ENCODE results near the gene ASS1.
"Not testable (repeated sequence)": the region's sequence is repeated elsewhere in the genome, so short reads cannot be mapped to it uniquely, and the experiment has no call there.

ASS1 gene

DNA sequence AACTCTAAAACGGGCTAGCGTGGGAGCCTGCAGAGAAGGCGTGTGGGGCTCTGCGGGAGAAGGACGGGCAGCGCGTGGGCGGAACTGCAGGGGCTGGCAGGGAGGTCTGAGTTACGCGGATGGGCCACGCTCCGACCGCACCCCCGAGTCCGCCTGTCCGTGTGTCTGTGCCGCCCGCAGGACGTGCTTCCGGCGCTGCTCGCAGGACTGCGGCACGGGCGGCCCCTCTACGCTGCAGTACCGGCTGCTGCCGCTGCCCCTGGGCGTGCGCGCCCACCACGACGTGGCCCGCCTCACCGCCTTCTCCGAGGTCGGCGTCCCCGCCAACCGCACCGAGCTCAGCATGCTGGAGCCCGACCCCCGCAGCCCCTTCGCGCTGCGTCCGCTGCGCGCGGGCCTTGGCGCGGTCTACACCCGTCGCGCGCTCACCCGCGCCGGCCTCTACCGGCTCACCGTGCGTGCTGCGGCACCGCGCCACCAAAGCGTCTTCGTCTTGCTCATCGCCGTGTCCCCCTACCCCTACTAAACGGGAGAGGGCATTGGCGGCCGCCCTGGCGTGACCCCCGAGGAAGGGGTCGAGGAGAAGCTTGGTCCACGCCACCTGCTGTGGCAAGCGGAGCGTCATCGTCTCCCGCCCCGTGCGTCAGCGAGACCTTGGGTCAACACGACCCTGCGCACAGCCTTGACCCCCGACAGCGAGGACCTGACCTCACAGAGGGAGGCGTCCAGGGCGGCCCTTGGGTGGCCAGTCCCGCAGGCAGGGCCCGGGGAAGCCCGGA is 11.4 kb upstream of the ASS1 start:
- Histone ChIP-seq H3K27me3 (ENCODE audit: control insufficient read depth, insufficient read depth, low read length) (peaks cover 2% of the 10 kb centered on the region; the same call in 1 of the 2 replicates), H3K36me3 (ENCODE audit: control insufficient read depth, insufficient read depth, low read length) (no peaks in the 10 kb centered on the region), H3K4me3 (ENCODE audit: low read length) (peak overlapping the region; percentile 25; the same call in 1 of the 2 replicates), H3K9me3 (ENCODE audit: control insufficient read depth, insufficient read depth, low read length) (no peaks in the 10 kb centered on the region), H3K27ac (ENCODE audit: low read length) (no peak overlapping the region), H3K4me1 (ENCODE audit: control insufficient read depth, insufficient read depth, low read length) (peaks cover 4% of the 10 kb centered on the region)
- no peak for DNase-seq (ENCODE audit: low read depth, low spot score)
- no CpG with 5 or more reads among the region's 92 CpGs for WGBS (ENCODE audit: insufficient coverage, insufficient read length)

DNA sequence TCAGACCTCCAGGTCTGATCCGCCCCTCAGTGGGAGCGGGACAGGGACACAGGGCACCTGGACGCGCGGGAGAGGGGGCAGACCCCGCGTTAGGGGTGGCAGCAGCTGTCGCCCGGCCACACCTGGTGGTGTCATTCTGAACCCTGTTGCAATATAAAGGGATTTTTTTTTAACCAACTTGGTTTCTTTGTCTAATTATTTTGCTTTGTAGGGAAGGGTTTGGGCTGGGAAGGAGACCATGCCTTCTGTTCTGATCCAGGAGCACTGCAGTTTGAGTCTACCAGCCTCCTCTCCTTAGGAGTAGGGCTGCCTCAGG is 10.9 kb upstream of the ASS1 start:
- H3K27me3 ChIP-seq (ENCODE audit: control insufficient read depth, insufficient read depth, low read length): peaks cover 2% of the 10 kb centered on the region; the same call in 1 of the 2 replicates
- WGBS (ENCODE audit: insufficient coverage, insufficient read length): no CpG with 5 or more reads among the region's 9 CpGs
- DNase-seq (ENCODE audit: low read depth, low spot score): no peak

DNA sequence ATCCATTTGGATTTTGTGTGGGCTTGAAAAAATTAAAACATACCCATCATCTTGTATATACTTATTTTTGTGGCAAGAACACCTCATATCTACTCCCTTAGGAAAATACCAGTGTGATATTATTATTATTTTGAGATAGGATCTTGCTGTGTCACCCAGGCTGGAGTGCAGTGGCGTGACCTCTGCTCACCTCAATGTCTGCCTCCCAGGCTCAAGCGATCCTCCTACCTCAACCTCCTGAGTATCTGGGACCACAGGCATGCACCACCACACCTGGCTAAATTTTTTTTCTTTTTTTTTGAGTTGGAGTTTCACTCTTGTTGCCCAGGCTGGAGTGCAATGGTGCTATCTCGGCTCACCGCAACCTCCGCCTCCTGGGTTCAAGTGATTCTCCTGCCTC is 10.1 kb upstream of the ASS1 start:
- H3K9me3 ChIP-seq (ENCODE audit: control insufficient read depth, insufficient read depth, low read length); H3K27ac ChIP-seq (ENCODE audit: low read length); H3K4me3 ChIP-seq (ENCODE audit: low read length); H3K27me3 ChIP-seq (ENCODE audit: control insufficient read depth, insufficient read depth, low read length); DNase-seq (ENCODE audit: low read depth, low spot score); H3K4me1 ChIP-seq (ENCODE audit: control insufficient read depth, insufficient read depth, low read length); H3K36me3 ChIP-seq (ENCODE audit: control insufficient read depth, insufficient read depth, low read length): not testable (repeated sequence)
- WGBS (ENCODE audit: insufficient coverage, insufficient read length): no CpG with 5 or more reads among the region's 5 CpGs

More for the DNA sequence above, 10.9 kb upstream of the ASS1 start:
- Histone ChIP-seq H3K36me3 (ENCODE audit: control insufficient read depth, insufficient read depth, low read length) (no peaks in the 10 kb centered on the region), H3K9me3 (ENCODE audit: control insufficient read depth, insufficient read depth, low read length) (no peaks in the 10 kb centered on the region), H3K4me1 (ENCODE audit: control insufficient read depth, insufficient read depth, low read length) (peaks cover 4% of the 10 kb centered on the region), H3K4me3 (ENCODE audit: low read length) (no peak overlapping the region), H3K27ac (ENCODE audit: low read length) (no peak overlapping the region)

DNA sequence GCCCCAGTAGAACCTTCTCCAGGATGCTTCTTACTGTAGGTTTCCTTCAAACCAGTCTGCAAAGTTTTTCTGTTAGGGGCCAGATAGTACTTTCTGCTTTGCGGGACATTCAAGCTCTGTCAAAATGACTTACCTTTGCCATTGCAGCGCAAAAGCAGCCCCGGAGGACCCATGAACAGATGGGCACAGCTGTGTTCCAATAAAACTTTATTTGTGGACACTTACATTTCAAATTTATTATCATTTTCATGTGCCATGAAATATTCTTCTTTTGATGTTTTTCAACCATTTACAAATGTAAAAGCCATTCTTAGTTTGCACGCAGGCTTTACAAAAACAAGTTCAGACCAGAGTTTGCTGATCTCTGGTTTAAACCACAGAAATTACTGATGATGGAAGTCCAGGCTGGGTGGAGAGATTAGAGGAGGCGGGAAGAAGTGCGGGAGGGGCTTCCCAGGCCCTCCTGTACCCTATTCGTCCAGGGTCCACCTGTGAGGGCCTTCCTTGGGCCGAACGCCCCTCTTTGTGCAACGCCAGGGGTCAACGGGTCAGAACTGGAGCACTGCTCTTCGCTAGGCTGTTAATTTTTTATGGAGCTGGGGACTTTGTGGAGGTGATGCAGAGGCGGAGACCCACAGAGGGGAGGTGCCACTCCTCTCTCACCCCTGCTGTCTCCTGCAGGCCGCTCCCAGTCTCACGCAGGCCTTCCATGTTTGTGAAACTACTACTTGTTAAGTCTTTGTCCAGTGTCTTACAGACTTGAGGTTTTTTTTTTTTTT is 7.6 kb upstream of the ASS1 start:
- H3K9me3 ChIP-seq (ENCODE audit: control insufficient read depth, insufficient read depth, low read length): no peaks in the 10 kb centered on the region
- WGBS (ENCODE audit: insufficient coverage, insufficient read length): no CpG with 5 or more reads among the region's 15 CpGs
- H3K4me1 ChIP-seq (ENCODE audit: control insufficient read depth, insufficient read depth, low read length): peaks cover 4% of the 10 kb centered on the region
- no peaks in the 10 kb centered on the region for H3K36me3 ChIP-seq (ENCODE audit: control insufficient read depth, insufficient read depth, low read length)
- H3K4me3 ChIP-seq (ENCODE audit: low read length): no peak overlapping the region
- DNase-seq (ENCODE audit: low read depth, low spot score): no peak
- no peak overlapping the region for H3K27ac ChIP-seq (ENCODE audit: low read length)
- H3K27me3 ChIP-seq (ENCODE audit: control insufficient read depth, insufficient read depth, low read length): peaks cover 2% of the 10 kb centered on the region; the same call in 1 of the 2 replicates

DNA sequence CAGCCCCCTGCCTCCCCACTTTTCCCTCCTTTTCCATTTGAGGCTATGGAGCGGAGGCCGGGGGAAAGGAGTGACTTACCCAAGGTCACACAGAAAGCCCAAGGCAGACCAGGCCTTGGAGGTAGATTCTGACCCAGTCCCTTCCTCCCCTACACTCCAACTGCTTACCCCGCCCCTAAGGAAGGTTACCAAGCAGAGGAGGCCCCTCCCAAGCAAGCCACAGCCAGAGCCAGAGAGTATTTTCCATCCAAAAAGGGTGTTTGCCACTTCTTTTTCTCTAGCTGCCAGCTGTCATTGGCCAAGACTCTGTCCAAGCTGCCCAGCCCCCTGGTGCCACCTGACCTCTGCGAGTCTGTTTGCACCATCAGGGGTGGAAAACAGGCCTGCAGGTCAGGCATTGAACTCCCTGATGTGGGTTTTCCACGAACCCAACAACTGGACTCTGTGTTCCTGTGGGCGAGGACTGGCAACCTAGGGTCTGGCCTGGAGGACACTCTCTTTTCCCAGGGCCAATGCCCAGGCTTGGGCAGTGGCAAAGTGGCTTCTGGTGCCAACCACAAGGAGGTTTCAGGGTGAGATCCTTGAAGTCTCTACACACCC is 6.3 kb upstream of the ASS1 start:
- no peaks in the 10 kb centered on the region for H3K36me3 ChIP-seq (ENCODE audit: control insufficient read depth, insufficient read depth, low read length)
- H3K9me3 ChIP-seq (ENCODE audit: control insufficient read depth, insufficient read depth, low read length): no peaks in the 10 kb centered on the region
- no peak overlapping the region for H3K4me3 ChIP-seq (ENCODE audit: low read length)
- no peak overlapping the region for H3K27ac ChIP-seq (ENCODE audit: low read length)
- H3K27me3 ChIP-seq (ENCODE audit: control insufficient read depth, insufficient read depth, low read length): no peaks in the 10 kb centered on the region; the same call in 1 of the 2 replicates
- no CpG with 5 or more reads among the region's 6 CpGs for WGBS (ENCODE audit: insufficient coverage, insufficient read length)
- H3K4me1 ChIP-seq (ENCODE audit: control insufficient read depth, insufficient read depth, low read length): no peaks in the 10 kb centered on the region; the same call in 1 of the 2 replicates
- no peak for DNase-seq (ENCODE audit: low read depth, low spot score)

DNA sequence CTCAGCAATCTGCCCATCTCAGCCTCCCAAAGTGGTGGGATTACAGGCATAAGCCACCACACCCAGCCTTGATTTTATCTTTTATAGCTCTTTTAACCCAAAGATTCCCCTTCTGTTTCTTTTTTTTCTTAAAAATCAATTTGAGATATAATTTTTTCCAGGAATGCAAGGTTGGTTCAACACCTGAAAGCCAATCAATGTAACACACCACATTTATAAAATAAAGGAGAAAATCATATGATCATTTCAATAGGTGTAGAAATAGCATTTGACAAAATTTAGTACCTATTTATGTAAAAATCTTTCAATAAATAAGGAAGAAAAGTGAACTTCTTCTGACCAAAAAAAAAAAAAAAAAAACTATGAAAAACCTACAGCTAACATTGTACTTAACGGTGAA is 3.7 kb upstream of the ASS1 start:
- DNase-seq (ENCODE audit: low read depth, low spot score): no peak
- H3K27ac ChIP-seq (ENCODE audit: low read length): no peak overlapping the region
- peaks cover 1% of the 10 kb centered on the region for H3K4me1 ChIP-seq (ENCODE audit: control insufficient read depth, insufficient read depth, low read length)
- WGBS (ENCODE audit: insufficient coverage, insufficient read length): no CpG with 5 or more reads among the region's 1 CpG
- H3K9me3 ChIP-seq (ENCODE audit: control insufficient read depth, insufficient read depth, low read length): no peaks in the 10 kb centered on the region
- H3K36me3 ChIP-seq (ENCODE audit: control insufficient read depth, insufficient read depth, low read length): no peaks in the 10 kb centered on the region
- peaks cover 2% of the 10 kb centered on the region; the same call in 1 of the 2 replicates for H3K27me3 ChIP-seq (ENCODE audit: control insufficient read depth, insufficient read depth, low read length)
- no peak overlapping the region for H3K4me3 ChIP-seq (ENCODE audit: low read length)

DNA sequence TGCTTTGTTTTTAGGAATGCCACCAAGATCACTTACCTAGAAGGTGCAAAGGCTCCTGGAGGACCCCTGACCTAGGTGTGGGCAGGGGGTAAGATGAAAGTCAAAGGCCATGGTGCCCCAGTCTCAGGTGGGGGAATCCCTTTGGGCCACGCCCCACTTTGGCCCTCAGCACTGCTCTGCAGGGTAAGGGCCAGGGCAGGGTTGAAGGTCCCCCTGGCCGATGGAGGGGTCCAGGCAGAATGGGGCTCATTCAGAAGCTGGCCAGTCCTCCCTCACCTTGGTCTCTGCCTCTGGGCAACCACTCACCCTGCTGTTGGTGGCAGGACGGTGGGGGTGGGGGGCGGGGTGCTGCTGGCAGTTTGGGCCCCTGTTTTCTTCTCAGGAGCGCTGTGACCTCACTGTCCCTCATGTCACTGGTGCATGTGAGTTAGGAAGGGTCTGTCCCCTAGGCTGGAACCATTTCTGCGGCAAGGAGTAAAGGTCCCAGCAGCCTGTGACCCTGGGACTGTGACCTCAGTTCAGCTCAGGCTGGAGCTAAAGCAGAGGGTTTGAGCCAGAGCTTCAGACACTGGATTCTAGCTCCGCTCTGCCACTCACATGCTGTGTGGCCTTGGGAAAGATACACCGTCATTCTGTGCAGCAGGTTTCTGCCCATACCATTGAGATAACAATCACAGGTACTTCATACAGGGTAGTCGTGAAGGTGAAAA is 1.9 kb upstream of the ASS1 start:
- no CpG with 5 or more reads among the region's 9 CpGs for WGBS (ENCODE audit: insufficient coverage, insufficient read length)
- no peaks in the 10 kb centered on the region for H3K36me3 ChIP-seq (ENCODE audit: control insufficient read depth, insufficient read depth, low read length)
- DNase-seq (ENCODE audit: low read depth, low spot score): no peak

DNA sequence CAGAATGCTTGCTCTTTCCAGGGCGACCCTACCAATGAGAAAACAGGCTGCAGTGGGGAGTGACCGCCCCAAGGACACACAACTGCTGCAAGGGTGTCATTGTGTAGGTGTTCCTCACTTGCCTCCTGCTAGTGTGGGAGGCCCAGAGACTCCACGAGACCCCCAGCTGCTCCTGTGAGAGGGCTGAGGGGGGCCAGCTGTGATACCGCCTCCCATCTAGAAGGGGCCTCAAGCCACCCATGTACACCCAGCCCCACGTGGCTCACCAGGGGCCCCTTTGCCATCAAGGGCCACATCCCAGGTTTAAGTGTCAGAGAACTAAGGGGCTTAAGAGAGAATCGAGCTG is 1.3 kb upstream of the ASS1 start:
- peaks cover 2% of the 10 kb centered on the region; the same call in 1 of the 2 replicates for H3K27me3 ChIP-seq (ENCODE audit: control insufficient read depth, insufficient read depth, low read length)
- no peaks in the 10 kb centered on the region for H3K9me3 ChIP-seq (ENCODE audit: control insufficient read depth, insufficient read depth, low read length)
- no CpG with 5 or more reads among the region's 6 CpGs for WGBS (ENCODE audit: insufficient coverage, insufficient read length)
- no peak overlapping the region for H3K27ac ChIP-seq (ENCODE audit: low read length)
- H3K4me3 ChIP-seq (ENCODE audit: low read length): no peak overlapping the region
- no peaks in the 10 kb centered on the region for H3K36me3 ChIP-seq (ENCODE audit: control insufficient read depth, insufficient read depth, low read length)
- peaks cover 18% of the 10 kb centered on the region for H3K4me1 ChIP-seq (ENCODE audit: control insufficient read depth, insufficient read depth, low read length)
- no peak for DNase-seq (ENCODE audit: low read depth, low spot score)

More for the DNA sequence above, 1.9 kb upstream of the ASS1 start:
- H3K27ac ChIP-seq (ENCODE audit: low read length): no peak overlapping the region
- H3K27me3 ChIP-seq (ENCODE audit: control insufficient read depth, insufficient read depth, low read length): peaks cover 2% of the 10 kb centered on the region; the same call in 1 of the 2 replicates
- no peak overlapping the region for H3K4me3 ChIP-seq (ENCODE audit: low read length)
- peaks cover 16% of the 10 kb centered on the region for H3K4me1 ChIP-seq (ENCODE audit: control insufficient read depth, insufficient read depth, low read length)
- H3K9me3 ChIP-seq (ENCODE audit: control insufficient read depth, insufficient read depth, low read length): no peaks in the 10 kb centered on the region

DNA sequence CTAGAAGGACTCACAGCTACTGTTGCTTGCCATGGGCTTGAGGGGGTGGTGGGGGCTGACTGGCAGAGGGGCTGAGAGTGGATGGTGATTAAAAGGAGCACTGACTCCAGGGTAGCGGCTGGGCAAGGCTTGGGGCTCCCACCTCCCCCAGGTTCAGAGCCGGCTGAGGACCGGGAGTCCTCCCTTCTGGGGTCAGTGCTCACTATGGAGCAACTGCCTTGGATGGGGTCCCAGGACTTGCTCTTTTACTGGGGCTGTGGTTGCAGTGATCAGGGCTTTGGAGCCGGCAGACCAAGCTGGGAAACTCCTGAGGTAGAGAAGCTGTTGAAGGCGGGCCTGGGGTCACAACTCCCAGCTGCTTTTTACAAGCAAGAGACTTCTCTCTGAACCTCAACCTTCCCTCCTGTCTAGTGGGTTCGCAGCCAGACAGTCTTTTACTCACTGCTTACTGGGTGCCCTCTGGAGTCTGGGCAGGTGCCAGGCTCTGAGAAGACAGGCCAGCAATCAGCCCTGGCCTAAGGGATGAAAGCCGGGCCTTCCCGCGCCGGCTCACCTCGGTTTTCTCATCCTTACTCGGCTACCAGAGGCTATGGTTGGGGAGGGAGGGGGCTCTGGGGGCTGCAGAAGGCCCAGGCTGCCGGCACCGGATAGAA is 795 bp upstream of the ASS1 start:
- no peaks in the 10 kb centered on the region for H3K36me3 ChIP-seq (ENCODE audit: control insufficient read depth, insufficient read depth, low read length)
- DNase-seq (ENCODE audit: low read depth, low spot score): no peak
- H3K27ac ChIP-seq (ENCODE audit: low read length): no peak overlapping the region
- no CpG with 5 or more reads among the region's 14 CpGs for WGBS (ENCODE audit: insufficient coverage, insufficient read length)
- peaks cover 18% of the 10 kb centered on the region for H3K4me1 ChIP-seq (ENCODE audit: control insufficient read depth, insufficient read depth, low read length)
- H3K4me3 ChIP-seq (ENCODE audit: low read length): no peak overlapping the region; the same call in 1 of the 2 replicates
- no peaks in the 10 kb centered on the region for H3K9me3 ChIP-seq (ENCODE audit: control insufficient read depth, insufficient read depth, low read length)
- peaks cover 2% of the 10 kb centered on the region; the same call in 1 of the 2 replicates for H3K27me3 ChIP-seq (ENCODE audit: control insufficient read depth, insufficient read depth, low read length)

Measured in iPS DF 6.9 (cell line).